GM12873 (cell line): ENCODE results near the gene ATF7.

Source experiments
- CTCF ChIP-seq: IDR thresholded peaks from 2 replicates; pipeline ENCODE4 v1.5.1; 2012; ENCODE audit warnings: low read depth, mild to moderate bottlenecking, moderate library complexity, low read length, control low read depth; ENCODE audit not compliant: insufficient read depth; ENCODE audit errors: missing control alignments

Gene ATF7

GRCh38 chr12:53660041-53660440 lies 33.9 kb upstream of the ATF7 start:
- no peak for TF ChIP-seq CTCF

GRCh38 chr12:53659571-53659981 lies 33.4 kb upstream of the ATF7 start:
- TF ChIP-seq CTCF: no peak

GRCh38 chr12:53659011-53659551 lies 32.9 kb upstream of the ATF7 start:
- no peak for TF ChIP-seq CTCF

GRCh38 chr12:53657041-53657440 lies 30.9 kb upstream of the ATF7 start:
- TF ChIP-seq CTCF: no peak

- TF ChIP-seq CTCF: no peak
Measured at GRCh38 chr12:53653595-53653994, 27.4 kb upstream of the ATF7 start.

- no peak for TF ChIP-seq CTCF
Measured at GRCh38 chr12:53652366-53652765, 26.2 kb upstream of the ATF7 start.

- TF ChIP-seq CTCF: no peak
Measured at GRCh38 chr12:53651737-53652136, 25.6 kb upstream of the ATF7 start.
